ENCODE results near the gene DIAPH1.

The DIAPH1 gene

DNA sequence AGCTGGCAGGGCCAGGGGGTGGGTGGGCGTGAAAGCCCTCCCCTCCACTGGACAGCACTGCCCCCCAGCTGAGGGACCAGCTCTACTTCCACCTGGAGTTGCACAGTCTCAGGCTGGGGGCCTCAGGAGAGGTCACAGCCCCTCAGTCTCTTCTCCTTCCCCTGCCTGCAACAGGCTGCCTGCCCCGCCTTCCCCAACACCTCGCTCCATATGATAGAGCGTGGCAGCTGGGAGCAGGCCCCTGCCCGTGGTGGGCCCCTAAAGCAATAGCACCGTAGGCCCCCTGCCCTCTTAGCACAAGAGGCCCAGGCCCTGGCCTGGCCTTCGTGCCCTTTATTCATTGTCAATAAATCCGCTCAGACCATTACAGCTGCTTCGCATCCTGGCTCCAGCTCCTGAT is 21.9 kb upstream of the DIAPH1 start:
- DNase-seq (ENCODE audit: low read depth, low spot score), result no peak
- H3K27ac ChIP-seq, result no peak overlapping the region

DNA sequence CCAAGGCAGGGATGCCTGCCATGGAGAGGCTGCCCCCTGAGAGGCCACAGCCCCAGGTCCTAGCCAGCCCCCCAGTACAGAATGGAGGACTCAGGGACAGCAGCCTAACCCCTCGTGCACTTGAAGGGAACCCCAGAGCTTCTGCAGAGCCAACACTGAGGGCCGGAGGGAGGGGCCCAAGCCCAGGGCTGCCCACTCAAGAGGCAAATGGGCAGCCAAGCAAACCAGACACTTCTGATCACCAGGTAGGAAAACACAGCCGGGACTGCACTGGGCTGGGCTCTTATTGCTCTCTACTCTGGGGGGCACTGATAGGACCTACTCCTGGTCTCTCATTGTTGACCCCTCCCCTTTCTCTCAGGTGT is 21.2 kb upstream of the DIAPH1 start:
- no peak for DNase-seq (ENCODE audit: low read depth, low spot score)
- no peak overlapping the region for H3K27ac ChIP-seq

GRCh38 chr5:141639357-141640050 is 20.7 kb upstream of the DIAPH1 start:
- no peak overlapping the region for H3K27ac ChIP-seq
- DNase-seq (ENCODE audit: low read depth, low spot score), result no peak

- no peak for DNase-seq (ENCODE audit: low read depth, low spot score)
- H3K27ac ChIP-seq, result no peak overlapping the region
These were observed 20.0 kb upstream of the DIAPH1 start for GRCh38 chr5:141638771-141639170.

- H3K27ac ChIP-seq, result peak overlapping the region; percentile 58
- DNase-seq (ENCODE audit: low read depth, low spot score), result no peak
These were observed 19.1 kb upstream of the DIAPH1 start for GRCh38 chr5:141637767-141638419.

- peak overlapping the region; percentile 58 for H3K27ac ChIP-seq
- DNase-seq (ENCODE audit: low read depth, low spot score), result no peak
These were observed 18.4 kb upstream of the DIAPH1 start for GRCh38 chr5:141637123-141637766.

GRCh38 chr5:141636413-141637122 is 17.8 kb upstream of the DIAPH1 start, which contains the start of the genes HDAC3 and RELL2:
HDAC3 (minus strand) TSS chr5:141636849; CDS start chr5:141636790, 59 bp downstream.
RELL2 (plus strand) TSS chr5:141636997; CDS start chr5:141638226, 1,229 bp downstream.
- H3K27ac ChIP-seq, result peak within 1 kb of the TSS; percentile 58
- DNase-seq (ENCODE audit: low read depth, low spot score), result no peak

GRCh38 chr5:141636106-141636412 is 17.3 kb upstream of the DIAPH1 start:
- DNase-seq (ENCODE audit: low read depth, low spot score), result no peak

DNA sequence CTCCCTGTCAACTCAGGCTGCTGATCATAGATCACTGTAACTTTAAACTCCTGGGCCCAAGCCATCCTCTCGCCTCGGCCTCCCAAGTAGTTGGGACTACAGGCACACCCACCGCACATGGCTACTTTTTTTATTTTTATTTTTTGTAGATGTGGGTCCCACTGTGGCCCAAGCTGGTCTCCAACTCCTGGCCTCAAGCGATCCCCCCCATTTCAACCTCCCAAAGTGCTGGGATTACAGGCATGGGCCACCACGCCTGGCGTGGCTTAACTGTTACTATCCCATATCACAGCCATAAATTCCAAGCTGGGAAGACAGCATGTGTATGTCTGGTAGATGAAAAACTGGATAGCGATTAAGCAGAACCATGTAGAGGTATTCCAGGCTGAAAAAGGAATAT is 16.8 kb upstream of the DIAPH1 start:
- DNase-seq (ENCODE audit: low read depth, low spot score), result no peak
- no peak overlapping the region for H3K27ac ChIP-seq

More at GRCh38 chr5:141636106-141636412, 17.3 kb upstream of the DIAPH1 start:
- peak overlapping the region; percentile 58 for H3K27ac ChIP-seq

- H3K27ac ChIP-seq, result no peak overlapping the region
- no peak for DNase-seq (ENCODE audit: low read depth, low spot score)
These were observed 15.9 kb upstream of the DIAPH1 start for GRCh38 chr5:141634720-141635119.

DNA sequence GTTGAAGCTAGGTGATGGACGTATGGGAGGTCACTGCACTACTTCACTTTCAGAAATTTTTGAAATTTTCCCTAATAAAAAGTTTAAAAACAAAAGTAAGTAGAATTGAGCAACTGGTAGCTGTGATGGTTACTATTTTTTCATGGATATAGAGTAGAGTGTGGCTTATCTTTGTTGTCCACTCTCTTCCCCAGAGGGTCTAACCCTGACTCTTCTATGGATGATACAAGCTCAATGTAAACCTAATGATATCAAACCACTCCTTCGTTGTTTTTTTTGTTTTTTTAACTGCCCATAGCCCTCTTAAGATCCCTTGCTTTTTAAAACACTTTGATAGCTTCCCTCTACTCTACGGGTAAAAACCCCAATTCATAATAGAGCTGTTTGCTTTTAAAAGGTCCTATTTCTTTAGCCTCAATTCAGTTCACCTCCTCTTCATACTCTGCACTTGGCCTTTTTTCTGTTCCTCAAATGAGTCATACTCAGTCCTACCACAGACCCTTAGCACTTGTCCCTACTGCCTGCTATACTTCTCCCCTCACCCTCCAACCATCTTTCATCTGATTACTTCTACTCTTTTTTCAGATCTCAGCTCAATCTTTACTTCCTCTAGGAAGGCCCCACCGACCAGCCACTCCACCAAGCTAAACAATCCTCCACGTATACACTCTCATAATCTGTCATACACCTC is 15.2 kb upstream of the DIAPH1 start:
- no peak for DNase-seq (ENCODE audit: low read depth, low spot score)

DNA sequence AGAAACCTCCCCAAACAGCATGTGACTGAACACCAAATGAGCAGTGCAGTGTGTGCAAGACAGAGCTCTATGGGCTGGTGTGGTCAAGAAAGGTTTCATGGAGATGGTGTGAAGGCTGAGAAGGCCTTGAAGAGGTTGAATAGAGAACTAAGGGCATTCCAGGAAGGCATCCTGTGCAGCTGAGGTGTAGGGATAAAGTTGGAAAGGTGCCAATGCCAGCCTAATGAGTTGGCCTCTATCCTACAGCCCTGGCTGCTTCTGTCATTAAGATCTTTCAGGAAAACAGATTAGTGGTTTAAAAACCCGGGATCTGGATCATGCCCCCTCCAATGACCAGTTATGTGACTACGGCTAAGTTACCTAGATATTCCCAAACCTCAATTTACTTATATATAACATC is 13.8 kb upstream of the DIAPH1 start:
- no peak overlapping the region for H3K27ac ChIP-seq
- DNase-seq (ENCODE audit: low read depth, low spot score), result no peak

More for the DNA sequence above, 15.2 kb upstream of the DIAPH1 start:
- no peak overlapping the region for H3K27ac ChIP-seq

DNA sequence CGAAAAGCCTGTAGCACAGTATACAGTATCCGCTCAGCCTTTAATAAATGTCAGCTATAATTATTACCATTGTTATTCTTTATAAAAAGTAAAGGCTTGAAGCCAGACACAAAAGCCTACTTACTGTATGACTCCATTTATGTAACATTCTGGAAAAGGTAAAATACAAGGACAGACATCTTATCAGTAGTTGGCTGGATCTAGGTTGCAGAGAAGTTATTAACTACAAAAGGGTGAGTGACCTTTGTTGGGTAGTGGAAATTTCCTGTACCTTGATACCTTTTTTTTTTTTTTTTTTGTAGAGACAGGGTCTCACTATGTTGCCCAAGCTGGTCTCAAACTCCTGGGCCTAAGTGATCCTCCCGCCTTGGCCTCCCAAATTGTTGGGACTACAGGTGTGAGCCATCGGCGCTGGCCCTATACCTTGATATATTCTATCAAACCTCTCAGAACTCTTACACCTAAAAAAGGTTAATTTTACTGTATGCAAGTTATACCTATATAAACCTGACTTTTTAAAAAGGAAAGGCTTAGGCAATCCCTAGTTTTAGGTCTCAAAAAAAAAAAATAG is 11.9 kb upstream of the DIAPH1 start:
- H3K27ac ChIP-seq, result no peak overlapping the region
- no peak for DNase-seq (ENCODE audit: low read depth, low spot score)

DNA sequence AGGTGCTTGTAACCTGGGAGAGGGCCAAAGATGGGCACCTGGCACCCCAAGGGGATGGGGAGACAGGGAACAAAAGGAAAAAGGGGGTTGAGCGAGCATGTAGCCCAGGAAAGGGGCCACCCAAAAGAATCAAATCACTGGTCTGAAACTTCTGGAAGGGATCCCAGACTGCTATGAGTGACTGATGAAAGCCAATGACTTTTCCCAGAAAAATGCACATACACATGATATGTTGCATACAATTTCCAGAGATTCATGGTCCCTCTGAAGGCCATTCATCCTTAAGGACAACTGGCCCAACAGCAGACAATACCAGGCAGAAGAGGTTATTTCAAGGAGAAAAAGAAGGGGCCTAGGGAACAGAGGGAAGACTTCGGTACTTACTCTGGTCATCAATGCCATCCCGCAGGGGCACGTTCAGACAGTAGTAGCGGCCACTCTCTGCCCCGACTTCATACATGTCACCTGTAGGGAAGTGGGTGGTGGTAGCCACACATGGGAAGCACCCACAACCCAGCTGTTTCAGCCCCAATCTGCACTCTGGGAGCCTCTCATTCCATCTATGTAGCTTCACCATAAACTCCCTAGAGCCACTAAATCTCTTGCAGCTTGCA is 9.5 kb upstream of the DIAPH1 start:
- no peak for DNase-seq (ENCODE audit: low read depth, low spot score)
- no peak overlapping the region for H3K27ac ChIP-seq

DNA sequence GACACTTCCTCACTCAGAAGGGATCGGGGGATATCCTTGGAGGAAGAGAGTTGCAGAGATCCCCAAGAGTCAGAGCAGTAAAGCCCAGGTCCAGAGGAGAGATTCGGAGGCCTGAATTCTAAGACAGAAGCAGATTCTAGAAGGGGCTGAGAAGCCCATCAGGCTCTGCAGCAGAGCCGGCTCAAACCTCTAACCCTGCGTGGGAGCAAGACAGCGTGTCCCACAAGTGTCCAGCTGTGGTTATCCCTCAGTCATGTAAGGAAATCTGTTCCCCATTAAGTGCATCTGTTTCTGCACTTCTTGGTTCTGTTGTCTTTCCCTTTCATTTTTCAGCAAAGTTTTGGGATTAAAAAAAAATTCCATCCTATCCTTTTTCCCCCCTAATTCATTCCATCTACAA is 4.8 kb upstream of the DIAPH1 start:
- DNase-seq (ENCODE audit: low read depth, low spot score), result no peak
- H3K27ac ChIP-seq, result no peak overlapping the region

DNA sequence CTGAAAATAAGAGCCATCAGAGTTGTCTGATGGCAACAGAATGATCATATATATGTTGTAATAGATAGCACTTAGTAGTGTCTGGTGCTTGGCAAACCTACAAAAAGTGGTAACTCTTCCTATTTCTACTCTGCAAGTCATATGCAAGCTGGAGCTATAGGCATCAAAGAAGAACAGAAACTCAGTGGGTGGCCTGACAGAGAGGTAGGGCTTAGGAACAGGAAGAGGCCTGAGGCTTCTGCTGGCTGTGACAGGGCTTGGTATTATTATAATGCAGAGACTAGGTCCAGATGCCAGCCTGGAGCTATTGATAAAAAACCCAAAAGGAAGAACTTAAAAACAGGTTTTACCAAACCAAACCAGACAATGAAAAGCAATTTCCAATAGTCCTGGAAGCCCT is 4.4 kb upstream of the DIAPH1 start:
- no peak for DNase-seq (ENCODE audit: low read depth, low spot score)
- no peak overlapping the region for H3K27ac ChIP-seq

GRCh38 chr5:141618030-141618803 is 583 bp downstream of the DIAPH1 start:
- H3K27ac ChIP-seq, result peak overlapping the region; percentile 96
- DNase-seq (ENCODE audit: low read depth, low spot score), result peak; percentile 6

GRCh38 chr5:141617682-141618029 is 1.1 kb downstream of the DIAPH1 start:
- H3K27ac ChIP-seq, result peak overlapping the region; percentile 96
- DNase-seq (ENCODE audit: low read depth, low spot score), result no peak

DNA sequence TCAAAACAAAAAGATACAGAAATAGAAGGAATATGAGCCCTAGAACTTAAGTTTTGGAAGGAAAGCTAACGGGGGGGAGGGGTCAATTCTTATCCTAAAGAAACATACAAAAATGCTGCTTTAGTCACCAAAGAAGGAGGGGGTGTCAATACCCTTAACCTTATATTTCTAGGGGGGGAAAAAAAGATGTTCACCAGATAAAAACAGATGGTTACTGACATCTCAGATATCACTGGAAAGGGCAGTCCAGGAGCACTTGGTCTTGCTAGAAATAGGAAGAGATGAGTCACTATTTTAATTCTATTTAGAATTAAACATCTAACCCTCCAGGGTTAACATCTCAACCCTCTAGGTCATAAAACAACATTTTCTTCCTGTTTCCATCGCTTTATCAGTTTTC is 1.7 kb downstream of the DIAPH1 start:
- H3K27ac ChIP-seq, result peak overlapping the region; percentile 96
- no peak for DNase-seq (ENCODE audit: low read depth, low spot score)
